ENCODE results near the gene CSNK2A1.

The CSNK2A1 gene

DNA sequence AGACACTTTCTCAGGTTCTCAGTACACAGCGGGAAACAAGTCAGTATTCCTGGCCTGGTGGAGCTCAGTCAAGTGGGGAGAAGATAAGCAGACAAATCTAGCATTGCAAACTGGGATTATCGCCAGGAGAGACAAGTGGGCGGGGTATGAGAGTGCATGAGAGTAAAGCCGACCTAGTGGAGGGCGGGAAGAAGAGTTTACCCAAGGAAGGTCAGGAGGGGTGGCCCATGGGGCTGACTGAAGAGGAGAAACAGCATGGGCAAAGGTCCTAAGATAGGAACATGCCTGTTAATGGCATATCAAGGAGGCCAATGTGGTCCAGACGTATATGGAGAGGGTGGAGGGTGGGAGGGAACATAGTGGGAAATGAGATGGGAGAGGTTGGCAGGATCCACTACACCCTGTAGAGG, 12.4 kb upstream of the CSNK2A1 start:
- no peak overlapping the region for H3K27ac ChIP-seq

DNA sequence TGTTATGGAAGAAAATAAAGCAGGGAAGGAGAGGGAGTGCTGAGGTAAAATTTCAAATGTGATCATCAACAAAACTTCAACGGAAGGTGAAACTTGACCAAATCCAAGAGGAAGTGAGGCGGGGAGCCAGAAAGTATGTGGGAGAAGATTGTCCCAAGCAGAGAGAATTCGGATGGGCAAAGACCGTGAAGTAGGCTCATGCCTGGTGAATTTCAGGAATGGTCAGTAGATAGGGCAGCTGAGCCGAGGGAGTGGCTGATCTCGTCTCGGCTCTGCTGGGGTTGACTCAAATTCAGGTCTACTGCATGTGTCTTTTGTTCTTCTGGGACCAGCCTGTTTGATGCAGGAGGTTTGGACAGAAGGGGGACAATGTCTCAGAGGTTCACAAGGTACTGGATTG, 7.0 kb upstream of the CSNK2A1 start:
- no peak for TF ChIP-seq ZFX (IDR thresholded peaks at IDR 0.05; ENCODE audit: borderline replicate concordance)
- TF ChIP-seq, protein P1, sequence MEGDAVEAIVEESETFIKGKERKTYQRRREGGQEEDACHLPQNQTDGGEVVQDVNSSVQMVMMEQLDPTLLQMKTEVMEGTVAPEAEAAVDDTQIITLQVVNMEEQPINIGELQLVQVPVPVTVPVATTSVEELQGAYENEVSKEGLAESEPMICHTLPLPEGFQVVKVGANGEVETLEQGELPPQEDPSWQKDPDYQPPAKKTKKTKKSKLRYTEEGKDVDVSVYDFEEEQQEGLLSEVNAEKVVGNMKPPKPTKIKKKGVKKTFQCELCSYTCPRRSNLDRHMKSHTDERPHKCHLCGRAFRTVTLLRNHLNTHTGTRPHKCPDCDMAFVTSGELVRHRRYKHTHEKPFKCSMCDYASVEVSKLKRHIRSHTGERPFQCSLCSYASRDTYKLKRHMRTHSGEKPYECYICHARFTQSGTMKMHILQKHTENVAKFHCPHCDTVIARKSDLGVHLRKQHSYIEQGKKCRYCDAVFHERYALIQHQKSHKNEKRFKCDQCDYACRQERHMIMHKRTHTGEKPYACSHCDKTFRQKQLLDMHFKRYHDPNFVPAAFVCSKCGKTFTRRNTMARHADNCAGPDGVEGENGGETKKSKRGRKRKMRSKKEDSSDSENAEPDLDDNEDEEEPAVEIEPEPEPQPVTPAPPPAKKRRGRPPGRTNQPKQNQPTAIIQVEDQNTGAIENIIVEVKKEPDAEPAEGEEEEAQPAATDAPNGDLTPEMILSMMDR (IDR thresholded peaks at IDR 0.05) = no peak

More for the DNA sequence above, 12.4 kb upstream of the CSNK2A1 start:
- no peak for TF ChIP-seq ZFX (IDR thresholded peaks at IDR 0.05; ENCODE audit: borderline replicate concordance)

DNA sequence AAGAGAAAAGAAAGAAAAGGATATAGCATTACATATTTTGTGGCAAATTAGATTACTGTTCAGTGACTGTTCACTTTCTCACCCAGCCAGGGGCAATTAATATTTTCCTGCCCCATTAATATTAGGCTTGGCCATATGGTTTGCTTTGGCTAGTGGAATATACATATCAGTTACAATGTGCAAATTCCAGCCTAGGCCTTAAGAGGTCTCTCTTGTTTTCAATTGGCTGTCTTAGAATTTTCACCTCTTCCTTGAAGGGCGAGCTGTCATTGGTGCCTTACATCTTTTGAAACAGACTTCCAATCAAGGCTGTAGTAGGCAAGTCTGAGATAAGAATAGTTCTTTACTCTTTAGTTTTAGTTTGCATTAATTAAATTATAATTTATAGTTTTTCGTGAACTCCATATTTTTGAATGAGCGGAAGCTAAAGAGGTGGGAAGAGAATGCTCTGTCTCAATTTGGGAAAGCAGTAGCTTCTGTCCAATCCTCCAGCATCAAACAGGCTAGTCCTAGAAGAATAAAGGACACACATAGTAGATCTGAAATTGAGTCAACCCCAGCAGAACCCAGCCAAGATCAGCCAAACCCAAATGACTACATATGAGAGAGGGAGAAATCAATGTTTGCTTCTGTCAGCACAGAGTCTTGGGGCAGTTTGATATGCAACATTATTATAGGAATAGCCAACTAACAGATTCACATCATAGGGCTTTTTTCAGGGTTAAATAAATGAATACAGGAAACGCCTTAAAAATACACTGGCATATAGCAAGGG, 6.3 kb upstream of the CSNK2A1 start:
- TF ChIP-seq, protein P1 (IDR thresholded peaks at IDR 0.05) = no peak
- TF ChIP-seq ZFX (IDR thresholded peaks at IDR 0.05; ENCODE audit: borderline replicate concordance) = no peak
- H3K27ac ChIP-seq = no peak overlapping the region

More for the DNA sequence above, 7.0 kb upstream of the CSNK2A1 start:
- no peak overlapping the region for H3K27ac ChIP-seq

DNA sequence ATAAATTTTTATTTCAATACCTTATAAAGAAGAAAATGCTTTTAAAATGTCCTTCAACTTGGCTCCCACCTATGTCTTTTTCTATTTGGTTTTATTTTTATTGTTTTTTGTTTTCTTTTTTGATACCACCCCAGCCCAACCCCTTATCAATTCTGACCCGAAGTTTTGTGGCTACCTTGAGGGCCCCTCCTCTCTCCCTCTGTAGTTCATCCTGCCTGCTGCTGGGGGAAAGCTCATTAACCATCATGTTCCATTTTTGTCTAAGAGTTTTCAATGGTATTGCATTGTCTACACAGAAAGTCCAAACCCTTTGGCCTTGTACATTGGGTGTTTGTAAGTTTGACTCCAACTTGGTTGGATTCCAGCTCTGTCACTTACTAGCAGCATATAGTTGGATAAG, 5.3 kb upstream of the CSNK2A1 start:
- TF ChIP-seq ZFX (IDR thresholded peaks at IDR 0.05; ENCODE audit: borderline replicate concordance) = no peak
- TF ChIP-seq, protein P1 (IDR thresholded peaks at IDR 0.05) = no peak
- no peak overlapping the region for H3K27ac ChIP-seq

DNA sequence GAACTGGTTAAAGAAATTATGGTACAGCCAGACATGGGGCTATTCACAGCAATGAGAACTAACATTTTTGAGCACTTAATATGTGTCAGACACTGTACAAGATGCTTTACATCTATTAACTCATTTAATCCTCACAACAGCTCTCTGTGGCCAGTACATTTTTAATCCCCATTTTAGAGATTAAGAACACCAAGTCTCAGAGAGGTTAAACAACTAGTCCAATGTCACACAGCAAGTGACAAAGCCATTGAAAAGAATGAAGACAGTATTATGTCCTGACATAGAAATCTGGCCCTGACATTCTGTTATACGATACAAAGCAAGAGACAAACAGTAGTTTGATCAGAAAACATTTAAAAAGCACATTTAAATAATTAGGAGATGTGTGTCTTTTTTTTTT, 3.8 kb upstream of the CSNK2A1 start:
- H3K27ac ChIP-seq = no peak overlapping the region
- TF ChIP-seq, protein P1 (IDR thresholded peaks at IDR 0.05) = no peak
- no peak for TF ChIP-seq ZFX (IDR thresholded peaks at IDR 0.05; ENCODE audit: borderline replicate concordance)

DNA sequence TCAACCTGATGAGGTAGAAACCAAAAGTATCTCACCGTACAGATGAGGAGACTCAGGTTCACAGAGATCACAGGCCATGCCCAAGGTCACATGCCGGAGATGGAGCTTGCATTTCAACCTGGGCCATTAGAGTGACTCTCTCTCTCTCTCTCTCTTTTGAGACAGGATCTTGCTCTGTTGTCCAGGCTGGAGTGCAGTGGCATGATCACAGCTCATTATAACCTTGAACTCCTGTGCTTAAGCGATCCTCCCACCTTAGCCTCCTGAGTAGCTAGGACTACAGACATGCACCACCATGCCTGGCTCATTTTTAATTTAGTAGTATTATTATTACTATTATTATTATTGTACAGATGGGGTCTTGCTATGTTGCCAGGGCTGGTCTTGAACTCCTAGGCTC, 2.8 kb upstream of the CSNK2A1 start:
- no peak for TF ChIP-seq ZFX (IDR thresholded peaks at IDR 0.05; ENCODE audit: borderline replicate concordance)
- TF ChIP-seq, protein P1 (IDR thresholded peaks at IDR 0.05) = no peak
- no peak overlapping the region for H3K27ac ChIP-seq

DNA sequence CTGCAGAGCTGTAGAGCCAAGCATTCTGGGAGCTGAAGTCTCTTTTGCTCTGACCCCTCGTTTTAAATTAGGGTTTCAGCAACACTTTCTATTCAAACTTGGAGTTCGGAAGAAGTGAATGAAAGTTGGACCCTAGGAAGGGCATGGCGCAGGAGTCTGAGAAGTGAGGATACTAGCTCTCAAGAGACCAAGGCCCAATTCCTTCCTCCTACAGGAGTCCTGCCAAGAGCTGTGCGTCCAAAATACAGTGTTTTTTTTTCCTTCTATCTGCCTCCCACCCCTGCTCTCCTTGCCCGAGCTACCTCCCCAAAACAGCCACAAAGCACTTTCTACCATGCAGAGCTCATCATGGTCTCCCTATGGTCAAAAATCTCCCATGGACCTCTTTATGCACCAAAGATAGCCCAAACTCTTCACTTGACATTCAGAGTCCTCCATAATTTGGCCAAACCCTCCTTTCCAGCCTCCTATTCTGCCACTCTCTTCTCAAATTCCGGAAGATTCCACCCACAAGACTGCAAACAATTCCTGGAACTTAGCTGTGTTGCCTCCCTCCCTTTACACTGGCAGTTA, 649 bp upstream of the CSNK2A1 start:
- H3K27ac ChIP-seq = peak overlapping the region; percentile 72
- TF ChIP-seq, protein P1 (IDR thresholded peaks at IDR 0.05) = no peak
- TF ChIP-seq ZFX (IDR thresholded peaks at IDR 0.05; ENCODE audit: borderline replicate concordance) = no peak

Data from 22Rv1 (cell line).